GM23338 (cell line): ENCODE data around the gene ZFP36L1. TPM values are rescaled to one million over a fixed set of nuclear protein-coding genes. Genes with fewer than 3 reads are reported as not detected.
A peak's percentile ranks its signal among the peaks of the same experiment; 100 is the strongest.

Experiments used
- ATAC-seq: fragments of 200-7000 bp; cut with Tn5 transposase; 3 replicates; pipeline ENCODE4 v1.9.1; 2020
- DNase-seq: peaks from one replicate; pipeline ENCODE4 v3.0.0-alpha.2; 2015; ENCODE audit warnings: low spot score
- H2AFZ ChIP-seq: fragments of 200-600 bp; sonication (generic); 2 replicates; pipeline ENCODE4 v1.8.0; 2016; ENCODE audit warnings: antibody characterized with exemption, mild to moderate bottlenecking, moderate library complexity
- H3F3A ChIP-seq: fragments of 200-600 bp; sonication (generic); replicated peaks from 2 replicates; pipeline ENCODE4 v1.8.0; 2017; ENCODE audit warnings: antibody characterized with exemption, mixed run types, low read depth
- H3K27ac ChIP-seq: fragments of 200-600 bp; sonication (generic); 2 replicates; pipeline ENCODE4 v1.6.1; 2016; ENCODE audit warnings: low read depth
- H3K27me3 ChIP-seq: fragments of 200-600 bp; sonication (generic); 2 replicates; pipeline ENCODE4 v1.8.0; 2016; ENCODE audit warnings: mild to moderate bottlenecking, mixed run types, moderate library complexity; ENCODE audit not compliant: insufficient read depth
- H3K36me3 ChIP-seq: fragments of 200-600 bp; sonication (generic); 2 replicates; pipeline ENCODE4 v1.8.0; 2016; ENCODE audit warnings: mild to moderate bottlenecking; ENCODE audit not compliant: insufficient read depth
- H3K4me1 ChIP-seq: fragments of 200-600 bp; sonication (generic); 2 replicates; pipeline ENCODE4 v1.8.0; 2016; ENCODE audit warnings: mild to moderate bottlenecking, moderate library complexity; ENCODE audit not compliant: insufficient read depth
- H3K4me2 ChIP-seq: fragments of 200-600 bp; sonication (generic); 2 replicates; pipeline ENCODE4 v1.7.1; 2017; ENCODE audit warnings: mixed run types
- H3K4me3 ChIP-seq: fragments of 200-600 bp; sonication (generic); 2 replicates; pipeline ENCODE4 v1.6.1; 2016; ENCODE audit warnings: mixed run types
- H3K79me2 ChIP-seq: fragments of 200-600 bp; sonication (generic); replicated peaks from 2 replicates; pipeline ENCODE4 v1.8.0; 2017; ENCODE audit warnings: mild to moderate bottlenecking; ENCODE audit not compliant: insufficient read depth
- H3K9me2 ChIP-seq: fragments of 200-600 bp; sonication (generic); 2 replicates; pipeline ENCODE4 v1.8.0; 2017; ENCODE audit not compliant: insufficient read depth
- H4K20me1 ChIP-seq: fragments of 200-600 bp; sonication (generic); replicated peaks from 2 replicates; pipeline ENCODE4 v1.8.0; 2017; ENCODE audit warnings: mild to moderate bottlenecking; ENCODE audit not compliant: insufficient read depth
- H3K27ac Mint-ChIP-seq: 2 replicates; pipeline ENCODE4 v1.8.0; 2020; ENCODE audit warnings: inconsistent platforms, mild to moderate bottlenecking, moderate library complexity, mixed read lengths
- H3K27me3 Mint-ChIP-seq: 3 replicates; pipeline ENCODE4 v1.8.0; 2022; ENCODE audit warnings: low read depth, mild to moderate bottlenecking, moderate library complexity, mixed read lengths, inconsistent platforms; ENCODE audit not compliant: insufficient read depth, poor library complexity
- H3K36me3 Mint-ChIP-seq: 3 replicates; pipeline ENCODE4 v1.8.0; 2021; ENCODE audit warnings: low read depth, mild to moderate bottlenecking, inconsistent platforms, moderate library complexity, mixed read lengths
- H3K4me1 Mint-ChIP-seq: 3 replicates; pipeline ENCODE4 v1.8.0; 2020; ENCODE audit warnings: mild to moderate bottlenecking, inconsistent platforms, mixed read lengths
- H3K4me3 Mint-ChIP-seq: 3 replicates; pipeline ENCODE4 v1.8.0; 2021; ENCODE audit warnings: moderate library complexity, mild to moderate bottlenecking, inconsistent platforms, mixed read lengths
- H3K9me3 Mint-ChIP-seq: 3 replicates; pipeline ENCODE4 v1.8.0; 2020; ENCODE audit warnings: moderate library complexity, mild to moderate bottlenecking, inconsistent platforms, mixed read lengths
- CTCF ChIP-seq, 2 experiments: fragments of 200-600 bp in 1 of 2; sonication (generic) in 1 of 2; conservative IDR thresholded peaks; 2 replicates each; pipeline versions ENCODE4 v1.5.1 to v1.6.1; 2016 to 2017; ENCODE audit warnings: antibody characterized with exemption in 2 of 2, low read depth in 2 of 2, mild to moderate bottlenecking in 2 of 2, moderate library complexity in 1 of 2
- ETS1 ChIP-seq: IDR thresholded peaks from 2 replicates; pipeline ENCODE4 v1.6.1; 2016; ENCODE audit warnings: antibody characterized with exemption
- EZH2 ChIP-seq: fragments of 200-600 bp; sonication (generic); IDR thresholded peaks from one replicate; pipeline ENCODE4 v1.8.0; 2017; ENCODE audit warnings: antibody characterized with exemption, mild to moderate bottlenecking, low read depth; ENCODE audit not compliant: unreplicated experiment
- EZH2phosphoT487 ChIP-seq: fragments of 200-600 bp; sonication (generic); IDR thresholded peaks from one replicate; pipeline ENCODE4 v1.8.1; 2018; ENCODE audit warnings: antibody characterized with exemption; ENCODE audit not compliant: unreplicated experiment
- NANOG ChIP-seq: IDR thresholded peaks from 2 replicates; pipeline ENCODE4 v1.6.1; 2016; ENCODE audit warnings: antibody characterized with exemption, borderline replicate concordance
- REST ChIP-seq: IDR thresholded peaks from one replicate; pipeline ENCODE4 v1.6.1; 2018; ENCODE audit warnings: antibody characterized with exemption; ENCODE audit not compliant: unreplicated experiment
- STAT1 ChIP-seq: IDR thresholded peaks from one replicate; pipeline ENCODE4 v1.6.1; 2016; ENCODE audit warnings: antibody characterized with exemption; ENCODE audit not compliant: unreplicated experiment
- ZNF331 ChIP-seq: fragments of 250-450 bp; sonication (Bioruptor Pico); IDR thresholded peaks from 2 replicates; pipeline ENCODE4 v1.5.0; 2020; ENCODE audit warnings: low read depth, mild to moderate bottlenecking, moderate library complexity
- polyA plus RNA-seq: library from polyadenylated mRNA; unstranded; fragments of >200 nt; fragmentation: Nextera tagmentation; extraction: Ambion mirVana; gene quantifications from 2 replicates; pipeline ENCODE4 v1.2.1, GENCODE V29; 2016
- total RNA-seq: library from RNA; depleted of rRNA; stranded (reverse); fragments of >200 nt; shearing (Covaris generic); gene quantifications from 2 replicates; pipeline ENCODE4 v1.2.3, GENCODE V29; 2014

The ZFP36L1 gene
- total and polyA plus RNA-seq, 2 experiments from 2014 or later, result 148 to 382 TPM

- ATAC-seq, result no peak
- no peak for DNase-seq
- H3K4me1 Mint-ChIP-seq, result peaks cover 40% of the 10 kb centered on the region
- H3K27ac ChIP-seq, result no peak overlapping the region
- no peaks in the 10 kb centered on the region for H4K20me1 ChIP-seq
- peaks cover 4% of the 10 kb centered on the region; the same call in 1 of the 2 replicates for H3K79me2 ChIP-seq
- H3K4me3 ChIP-seq, result no peak overlapping the region
- H3K9me2 ChIP-seq, result no peaks in the 10 kb centered on the region; the same call in 1 of the 2 replicates
- no peak overlapping the region for H3K27ac Mint-ChIP-seq
- no peak overlapping the region for H3K4me3 Mint-ChIP-seq
- peaks cover 13% of the 10 kb centered on the region for H3K27me3 Mint-ChIP-seq
- 0 out of 2 replicates have a peak, but pooled peaks cover 11% of the 10 kb centered on the region for H3F3A ChIP-seq
- TF ChIP-seq EZH2 (no peak), REST (no peak), STAT1 (no peak), EZH2phosphoT487 (no peak)
- peaks cover under 1% of the 10 kb centered on the region; the same call in 1 of the 2 replicates for H3K27me3 ChIP-seq
- H3K36me3 ChIP-seq, result no peaks in the 10 kb centered on the region; the same call in 1 of the 2 replicates
- H3K4me2 ChIP-seq, result 0 out of 2 replicates have a peak overlapping the region, but pooled peaks have one; percentile 32
- no peaks in the 10 kb centered on the region for H3K36me3 Mint-ChIP-seq
- H2AFZ ChIP-seq, result no peak overlapping the region
- H3K4me1 ChIP-seq, result peaks cover 20% of the 10 kb centered on the region
- H3K9me3 Mint-ChIP-seq, result no peaks in the 10 kb centered on the region
Observed at GRCh38 chr14:68820536-68820935, 27.7 kb upstream of the ZFP36L1 start.

GRCh38 chr14:68820119-68820518 is 27.3 kb upstream of the ZFP36L1 start:
- Histone ChIP-seq H3K4me2 (0 out of 2 replicates have a peak overlapping the region, but pooled peaks have one; percentile 32), H2AFZ (no peak overlapping the region), H3K9me2 (no peaks in the 10 kb centered on the region; the same call in 1 of the 2 replicates), H3K79me2 (peaks cover 8% of the 10 kb centered on the region; the same call in 1 of the 2 replicates), H3F3A (0 out of 2 replicates have a peak, but pooled peaks cover 14% of the 10 kb centered on the region), H3K4me3 (no peak overlapping the region), H3K4me1 (peaks cover 24% of the 10 kb centered on the region), H3K27ac (no peak overlapping the region), H4K20me1 (no peaks in the 10 kb centered on the region), H3K36me3 (no peaks in the 10 kb centered on the region; the same call in 1 of the 2 replicates), H3K27me3 (peaks cover 4% of the 10 kb centered on the region; the same call in 1 of the 2 replicates)
- Mint-ChIP-seq H3K27me3 (peaks cover 17% of the 10 kb centered on the region), H3K27ac (no peak overlapping the region), H3K9me3 (no peaks in the 10 kb centered on the region), H3K4me1 (peaks cover 44% of the 10 kb centered on the region), H3K36me3 (no peaks in the 10 kb centered on the region), H3K4me3 (no peak overlapping the region)
- no peak for ATAC-seq
- no peak for DNase-seq
- TF ChIP-seq ZNF331 (CRISPR knock-in tag) (no peak), NANOG (no peak), CTCF (conservative IDR thresholded peaks at IDR 0.05; ENCODE audit: low read depth in 2 of 2) (no peak), ETS1 (no peak), EZH2 (no peak)
